ENCODE results near the gene OR2AJ1.

- TF ChIP-seq CTCF (IDR thresholded peaks at IDR 0.05; ENCODE audit: low read length): no peak
- TF ChIP-seq EZH2 (IDR thresholded peaks at IDR 0.05; ENCODE audit: borderline replicate concordance, low read length): no peak
Measured at GRCh38 chr1:247948558-247948957, 23.9 kb downstream of the OR2AJ1 start, which contains the start of gene OR2L8.

All from OCI-LY1 (cell line).